KOPT-K1 (cell line): ENCODE measurements around the gene TMEM100.
"Not testable (repeated sequence)": the region's sequence is repeated elsewhere in the genome, so short reads cannot be mapped to it uniquely, and the experiment has no call there.

ENCODE experiments used
- H3K27ac ChIP-seq: fragments of 200-600 bp; sonication (generic); 2 replicates; pipeline ENCODE4 v1.5.1; 2016; ENCODE audit warnings: antibody characterized with exemption, mild to moderate bottlenecking, low read depth, low read length; ENCODE audit not compliant: poor library complexity, severe bottlenecking
- H3K36me3 ChIP-seq: fragments of 200-600 bp; sonication (generic); 2 replicates; pipeline ENCODE4 v1.5.1; 2017; ENCODE audit warnings: antibody characterized with exemption, mild to moderate bottlenecking, low read length, moderate library complexity; ENCODE audit not compliant: insufficient read depth
- H3K9me3 ChIP-seq: fragments of 200-600 bp; sonication (generic); 2 replicates; pipeline ENCODE4 v1.5.1; 2017; ENCODE audit warnings: antibody characterized with exemption, low read length, mild to moderate bottlenecking; ENCODE audit not compliant: insufficient read depth, poor library complexity, severe bottlenecking

Gene TMEM100

GRCh38 chr17:55691666-55692065 lies 31.0 kb downstream of the TMEM100 start:
- no peak overlapping the region for H3K27ac ChIP-seq

GRCh38 chr17:55690105-55690508 lies 32.6 kb downstream of the TMEM100 start:
- Histone ChIP-seq H3K9me3 (peaks cover 15% of the 10 kb centered on the region), H3K27ac (no peak overlapping the region), H3K36me3 (no peaks in the 10 kb centered on the region)

More at GRCh38 chr17:55691666-55692065, 31.0 kb downstream of the TMEM100 start:
- Histone ChIP-seq H3K36me3 (no peaks in the 10 kb centered on the region), H3K9me3 (peaks cover 13% of the 10 kb centered on the region)

GRCh38 chr17:55689672-55690071 lies 33.0 kb downstream of the TMEM100 start:
- H3K36me3 ChIP-seq: no peaks in the 10 kb centered on the region
- peaks cover 15% of the 10 kb centered on the region for H3K9me3 ChIP-seq
- H3K27ac ChIP-seq: no peak overlapping the region

- H3K9me3 ChIP-seq: peaks cover 15% of the 10 kb centered on the region
- no peaks in the 10 kb centered on the region for H3K36me3 ChIP-seq
- no peak overlapping the region for H3K27ac ChIP-seq
These were observed 34.6 kb downstream of the TMEM100 start for GRCh38 chr17:55688057-55688456.

- Histone ChIP-seq H3K9me3 (peaks cover 15% of the 10 kb centered on the region), H3K27ac (no peak overlapping the region)
These were observed 35.6 kb downstream of the TMEM100 start for GRCh38 chr17:55687037-55687436.

GRCh38 chr17:55683550-55684315 lies 38.9 kb downstream of the TMEM100 start:
- Histone ChIP-seq H3K27ac (no peak overlapping the region), H3K9me3 (peaks cover 15% of the 10 kb centered on the region)

More at GRCh38 chr17:55687037-55687436, 35.6 kb downstream of the TMEM100 start:
- no peaks in the 10 kb centered on the region for H3K36me3 ChIP-seq

GRCh38 chr17:55681342-55681700 lies 41.3 kb downstream of the TMEM100 start:
- Histone ChIP-seq H3K9me3 (no peaks in the 10 kb centered on the region), H3K27ac (no peak overlapping the region), H3K36me3 (no peaks in the 10 kb centered on the region)

More at GRCh38 chr17:55683550-55684315, 38.9 kb downstream of the TMEM100 start:
- H3K36me3 ChIP-seq: no peaks in the 10 kb centered on the region

- H3K36me3 ChIP-seq: no peaks in the 10 kb centered on the region
- H3K9me3 ChIP-seq: no peaks in the 10 kb centered on the region
- no peak overlapping the region for H3K27ac ChIP-seq
These were observed 41.9 kb downstream of the TMEM100 start for GRCh38 chr17:55680686-55681341.

- no peak overlapping the region for H3K27ac ChIP-seq
- no peaks in the 10 kb centered on the region for H3K36me3 ChIP-seq
- H3K9me3 ChIP-seq: no peaks in the 10 kb centered on the region
These were observed 45.2 kb downstream of the TMEM100 start for GRCh38 chr17:55677446-55677845.

- Histone ChIP-seq H3K27ac (no peak overlapping the region), H3K36me3 (no peaks in the 10 kb centered on the region), H3K9me3 (no peaks in the 10 kb centered on the region)
These were observed 46.4 kb downstream of the TMEM100 start for GRCh38 chr17:55676274-55676673.

GRCh38 chr17:55673743-55674506 lies 48.7 kb downstream of the TMEM100 start:
- no peak overlapping the region for H3K27ac ChIP-seq
- H3K9me3 ChIP-seq: no peaks in the 10 kb centered on the region
- no peaks in the 10 kb centered on the region for H3K36me3 ChIP-seq

- Histone ChIP-seq H3K36me3 (no peaks in the 10 kb centered on the region), H3K27ac (no peak overlapping the region), H3K9me3 (no peaks in the 10 kb centered on the region)
These were observed 49.8 kb downstream of the TMEM100 start for GRCh38 chr17:55672585-55673501.

- not testable (repeated sequence) for H3K36me3 ChIP-seq, H3K27ac ChIP-seq, H3K9me3 ChIP-seq
These were observed 50.7 kb downstream of the TMEM100 start for GRCh38 chr17:55672010-55672409.
